ENCODE data around the gene SPPL2B. TPM values are rescaled to one million over a fixed set of nuclear protein-coding genes. Genes with fewer than 3 reads are reported as not detected.
"Not testable (repeated sequence)": the region's sequence is repeated elsewhere in the genome, so short reads cannot be mapped to it uniquely, and the experiment has no call there.

The SPPL2B gene, protein sequence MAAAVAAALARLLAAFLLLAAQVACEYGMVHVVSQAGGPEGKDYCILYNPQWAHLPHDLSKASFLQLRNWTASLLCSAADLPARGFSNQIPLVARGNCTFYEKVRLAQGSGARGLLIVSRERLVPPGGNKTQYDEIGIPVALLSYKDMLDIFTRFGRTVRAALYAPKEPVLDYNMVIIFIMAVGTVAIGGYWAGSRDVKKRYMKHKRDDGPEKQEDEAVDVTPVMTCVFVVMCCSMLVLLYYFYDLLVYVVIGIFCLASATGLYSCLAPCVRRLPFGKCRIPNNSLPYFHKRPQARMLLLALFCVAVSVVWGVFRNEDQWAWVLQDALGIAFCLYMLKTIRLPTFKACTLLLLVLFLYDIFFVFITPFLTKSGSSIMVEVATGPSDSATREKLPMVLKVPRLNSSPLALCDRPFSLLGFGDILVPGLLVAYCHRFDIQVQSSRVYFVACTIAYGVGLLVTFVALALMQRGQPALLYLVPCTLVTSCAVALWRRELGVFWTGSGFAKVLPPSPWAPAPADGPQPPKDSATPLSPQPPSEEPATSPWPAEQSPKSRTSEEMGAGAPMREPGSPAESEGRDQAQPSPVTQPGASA
- total RNA-seq = 81.9 and 88.7 TPM in 2 replicates

DNA sequence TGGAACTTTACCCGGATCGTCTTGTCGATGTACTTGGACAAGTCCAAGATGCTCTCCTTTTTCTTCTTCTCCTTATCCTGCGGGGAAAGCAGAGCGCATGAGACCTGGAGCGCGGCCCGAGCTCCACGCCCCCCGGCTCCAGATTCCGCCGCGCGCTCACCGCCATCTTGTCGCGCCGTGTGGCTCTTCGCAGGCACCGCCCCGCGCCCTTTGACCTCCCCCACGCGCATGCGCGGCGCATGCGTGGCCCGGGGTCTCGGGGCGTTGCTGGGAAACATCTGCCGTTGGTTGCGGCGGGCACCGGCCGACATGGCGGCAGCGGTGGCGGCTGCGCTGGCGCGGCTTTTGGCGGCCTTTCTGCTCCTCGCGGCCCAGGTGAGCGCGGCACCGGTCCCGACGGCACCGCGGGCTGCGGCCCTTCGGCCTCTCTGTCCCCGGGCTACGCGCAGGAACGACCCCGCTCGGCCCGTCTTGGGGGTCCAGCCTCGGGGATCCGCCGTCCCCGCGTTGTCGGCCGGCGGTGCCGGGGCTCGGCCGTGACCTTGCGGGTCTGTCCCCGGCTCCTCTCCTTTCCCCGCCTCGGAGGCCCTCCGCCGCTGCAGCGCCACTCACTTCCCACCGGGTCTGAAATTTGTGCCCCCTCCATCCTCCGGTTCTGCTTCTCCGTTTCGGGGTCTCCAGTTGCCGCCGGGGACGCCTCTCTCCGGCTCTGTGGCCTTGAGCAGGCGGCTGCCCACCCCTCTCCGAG lies at the start of gene SPPL2B, which contains the start of gene LSM7:
Gene SPPL2B, plus strand, starts transcription at position 284 of the 748 bp plus-strand sequence. Its CDS starts 26 bp downstream, at position 310.
Gene LSM7, minus strand, starts transcription at position 186 of the 748 bp plus-strand sequence. Its CDS starts 20 bp downstream, at position 166.
- intact Hi-C loops (cut with micrococcal nuclease) = loop anchor here (1.0 to 5.0 kb wide), 2 partner anchors 56 to 177 kb away; partner anchors contain the start of gene AP3D1

DNA sequence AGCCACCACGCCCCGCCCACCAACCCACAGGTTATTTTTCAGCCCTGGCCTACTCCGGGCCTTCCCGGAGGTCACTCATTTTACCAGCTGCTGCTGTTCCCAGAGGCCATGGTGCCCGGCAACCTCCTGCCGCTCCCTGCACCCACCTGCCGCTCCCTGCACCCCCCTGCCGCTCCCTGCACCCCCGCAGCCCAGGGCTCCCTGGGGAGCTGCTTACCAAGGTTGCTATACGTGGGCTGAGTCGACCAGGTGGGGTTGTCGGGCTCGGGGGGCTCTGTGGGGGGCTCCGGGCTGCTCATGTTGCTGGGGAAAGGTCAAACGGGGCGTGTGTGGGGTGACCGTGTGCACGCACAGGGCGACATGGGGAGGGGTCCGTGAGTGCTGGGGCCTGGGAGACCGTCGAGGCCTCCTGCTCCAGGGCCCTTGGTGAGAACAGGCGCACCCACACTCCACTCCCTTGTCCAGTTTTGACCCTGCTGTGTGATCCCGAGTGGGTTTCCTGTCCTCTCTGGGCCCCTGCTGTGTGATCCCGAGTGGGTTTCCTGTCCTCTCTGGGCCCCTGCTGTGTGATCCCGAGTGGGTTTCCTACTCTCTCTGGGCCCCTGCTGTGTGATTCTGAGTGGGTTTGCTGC lies 47.7 kb upstream of the SPPL2B start:
- intact Hi-C loops (cut with micrococcal nuclease) = no loop called here

DNA sequence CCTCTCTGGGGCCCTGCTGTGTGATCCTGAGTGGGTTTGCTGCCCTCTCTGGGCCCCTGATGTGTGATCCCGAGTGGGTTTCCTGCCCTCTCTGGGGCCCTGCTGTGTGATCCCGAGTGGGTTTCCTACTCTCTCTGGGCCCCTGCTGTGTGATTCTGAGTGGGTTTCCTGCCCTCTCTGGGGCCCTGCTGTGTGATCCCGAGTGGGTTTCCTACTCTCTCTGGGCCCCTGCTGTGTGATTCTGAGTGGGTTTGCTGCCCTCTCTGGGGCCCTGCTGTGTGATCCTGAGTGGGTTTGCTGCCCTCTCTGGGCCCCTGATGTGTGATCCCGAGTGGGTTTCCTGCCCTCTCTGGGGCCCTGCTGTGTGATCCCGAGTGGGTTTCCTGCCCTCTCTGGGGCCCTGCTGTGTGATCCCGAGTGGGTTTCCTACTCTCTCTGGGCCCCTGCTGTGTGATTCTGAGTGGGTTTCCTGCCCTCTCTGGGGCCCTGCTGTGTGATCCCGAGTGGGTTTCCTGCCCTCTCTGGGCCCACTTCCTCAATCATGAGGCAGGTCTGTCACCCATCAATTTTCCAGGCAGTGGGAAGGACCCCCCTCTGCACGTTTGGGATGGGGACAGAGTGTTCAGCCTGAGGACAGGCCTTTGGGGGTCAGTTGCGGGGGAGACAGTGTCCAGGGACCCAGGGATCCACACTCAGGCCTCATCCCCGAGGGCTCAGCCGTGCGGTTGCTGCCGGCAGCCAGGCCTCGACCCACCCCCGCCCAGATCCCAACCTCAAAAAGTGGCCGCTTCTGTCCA lies 47.0 kb upstream of the SPPL2B start:
- intact Hi-C loops (cut with micrococcal nuclease) = not testable (repeated sequence)

DNA sequence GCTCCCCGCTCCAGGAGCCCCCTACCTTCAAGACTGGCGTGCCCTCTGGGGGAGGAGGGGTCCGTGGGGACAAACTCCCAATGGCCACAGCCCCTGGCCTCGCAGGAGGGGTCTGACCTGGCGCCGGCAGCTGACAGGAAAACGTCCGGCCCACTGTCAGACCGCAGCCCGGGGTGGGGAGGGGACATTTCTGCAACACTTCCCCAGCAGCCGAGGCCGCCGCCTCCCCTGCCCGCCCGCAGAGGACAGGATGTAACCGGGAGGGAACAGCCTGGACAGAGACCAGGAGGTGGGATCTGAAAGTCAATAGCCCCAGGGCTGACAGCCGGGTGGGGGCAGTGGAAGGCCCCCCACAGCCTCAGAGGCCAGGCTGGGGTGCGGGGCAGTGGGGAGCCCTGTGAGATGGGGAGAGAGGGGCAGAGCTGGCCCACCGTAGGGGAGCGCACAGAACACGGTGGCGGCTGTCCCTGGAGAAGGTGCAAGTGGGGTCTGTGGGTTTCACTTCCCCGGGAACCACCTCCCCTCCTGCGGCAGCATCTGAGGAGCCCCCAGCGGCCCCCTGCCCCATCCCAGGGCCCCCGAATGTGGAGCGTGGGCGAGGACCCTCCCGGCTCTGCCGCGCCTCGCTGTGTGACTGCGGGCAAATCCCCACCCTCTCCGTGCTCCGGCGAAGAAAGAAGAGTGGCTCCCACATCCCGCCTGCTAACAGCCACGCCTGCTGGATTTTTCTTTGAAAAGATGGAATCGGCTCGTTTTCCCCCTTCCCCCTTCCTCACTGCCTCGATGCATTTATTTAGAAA lies 46.2 kb upstream of the SPPL2B start, which contains the start of gene PEAK3:
Gene PEAK3, minus strand, starts transcription at position 114 of the 800 bp plus-strand sequence. CDS start 1,244 bp downstream, outside the sequence.
- intact Hi-C loops (cut with micrococcal nuclease) = no loop called here

DNA sequence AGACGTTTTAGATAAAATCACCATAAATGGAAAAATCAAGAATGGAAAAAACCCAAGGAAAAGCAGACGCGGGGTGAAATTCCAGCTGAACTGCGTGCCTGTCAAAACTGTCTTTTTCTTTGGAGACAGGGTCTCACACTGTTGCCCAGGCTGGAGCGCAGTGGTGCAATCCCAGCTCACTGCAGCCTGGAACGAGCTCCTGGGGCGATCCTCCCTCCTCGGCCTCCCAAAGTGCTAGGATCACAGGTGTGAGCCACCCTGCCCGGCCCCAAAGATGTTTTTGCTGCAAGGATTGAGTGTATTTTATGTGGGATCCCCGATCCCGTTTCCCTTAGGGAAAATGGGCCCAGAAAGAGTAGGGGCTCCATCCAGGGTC lies 45.6 kb upstream of the SPPL2B start:
- intact Hi-C loops (cut with micrococcal nuclease) = no loop called here

DNA sequence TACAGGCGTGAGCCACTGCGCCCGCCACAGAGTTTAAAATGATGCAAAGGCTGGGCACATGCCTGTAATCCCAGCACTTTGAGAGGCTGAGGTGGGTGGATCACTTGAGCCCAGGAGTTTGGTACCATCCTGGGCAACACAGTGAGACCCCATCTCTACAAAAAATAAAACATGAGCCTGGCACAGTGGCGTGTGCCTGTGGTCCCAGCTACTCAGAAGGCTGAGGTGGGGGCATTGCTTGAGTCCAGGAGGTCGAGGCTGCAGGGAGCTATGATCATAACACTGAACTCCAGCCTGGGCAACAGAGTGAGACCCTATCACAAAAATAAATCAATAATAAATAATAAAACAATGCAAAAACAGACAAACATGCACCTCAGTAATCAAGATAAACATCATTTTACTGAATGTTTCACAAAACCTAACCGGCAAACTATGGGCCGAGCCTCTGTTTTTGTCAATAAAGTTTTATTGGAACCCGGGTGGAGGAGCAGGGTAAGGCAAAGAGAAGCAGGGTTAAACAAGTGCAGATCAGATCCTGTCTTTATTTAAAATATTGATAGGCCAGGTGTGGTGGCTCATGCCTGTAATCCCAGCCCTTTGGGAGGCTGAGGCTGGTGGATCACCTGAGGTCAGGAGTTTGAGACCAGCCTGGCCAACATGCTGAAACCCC lies 44.5 kb upstream of the SPPL2B start:
- intact Hi-C loops (cut with micrococcal nuclease) = no loop called here

DNA sequence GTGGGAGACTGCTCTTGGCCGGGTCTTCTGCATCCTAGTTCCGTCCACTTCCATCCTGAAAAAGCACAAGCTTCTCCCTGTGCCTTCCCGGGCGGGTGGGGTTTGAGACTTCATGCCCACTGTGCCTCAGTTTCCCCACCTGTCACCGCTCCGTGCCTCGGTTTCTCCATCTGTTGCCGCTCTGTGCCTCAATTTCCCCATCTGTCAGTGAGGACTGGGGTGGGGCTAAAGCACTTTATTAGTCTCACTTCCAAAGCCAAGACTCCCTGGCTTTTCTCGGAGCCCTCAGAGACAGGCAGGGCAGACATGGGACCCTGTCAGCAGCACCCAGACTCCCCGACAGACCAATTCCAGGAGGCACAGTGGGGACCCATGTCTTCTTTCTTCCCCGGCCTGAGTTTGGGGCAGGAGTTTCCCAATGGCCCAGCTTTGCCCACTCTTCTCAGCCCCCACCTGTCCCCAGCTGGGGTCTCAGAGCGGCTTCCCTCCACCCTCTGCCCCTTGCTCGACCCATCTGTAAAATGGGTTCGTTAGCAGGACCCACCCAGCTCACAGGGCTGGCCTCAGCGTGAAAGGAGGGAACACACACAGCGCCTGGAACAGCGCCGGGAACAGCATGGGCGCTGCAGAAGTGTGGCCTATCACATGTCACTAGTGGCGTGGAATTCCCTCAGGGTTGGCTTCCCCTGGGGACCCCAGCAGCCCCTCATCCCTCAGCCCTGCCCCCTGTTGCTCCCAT lies 41.9 kb upstream of the SPPL2B start:
- intact Hi-C loops (cut with micrococcal nuclease) = no loop called here

DNA sequence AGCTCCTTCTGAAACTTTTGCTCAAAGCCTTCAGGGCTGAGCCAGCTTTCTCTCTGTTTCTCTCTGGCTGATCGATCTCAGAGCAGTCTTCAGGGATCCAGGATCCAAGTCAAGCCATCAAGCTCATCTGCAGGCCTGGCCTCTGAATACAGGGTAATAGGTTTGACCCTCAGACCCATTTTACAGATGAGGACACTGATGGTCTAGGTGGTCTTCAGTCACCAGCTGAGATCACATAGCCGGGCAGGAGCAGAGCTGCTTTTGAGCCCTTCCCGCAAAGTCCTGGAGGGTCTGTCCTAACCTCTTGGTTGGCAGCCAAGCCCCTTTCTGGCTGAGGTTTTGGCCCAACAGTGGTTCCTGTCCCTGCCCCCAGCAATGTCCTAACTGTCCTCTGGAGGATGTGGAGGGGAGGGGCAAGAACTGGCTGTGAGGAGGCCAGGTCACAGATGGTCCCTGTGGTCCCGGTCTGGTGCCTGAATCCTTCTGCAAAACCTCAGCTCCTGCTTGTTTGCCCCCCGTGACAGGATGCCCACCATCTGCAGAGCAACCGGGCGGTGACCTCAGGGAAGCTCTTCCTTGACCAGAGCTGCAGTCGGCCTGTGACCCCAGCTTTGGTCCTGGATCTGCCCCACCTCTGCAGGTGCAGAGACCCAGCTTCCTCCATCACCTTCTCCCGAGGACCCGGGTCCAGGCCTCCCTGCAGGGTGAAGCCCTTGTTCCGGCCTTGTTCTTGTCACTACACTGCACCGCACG lies 40.7 kb upstream of the SPPL2B start:
- intact Hi-C loops (cut with micrococcal nuclease) = no loop called here

DNA sequence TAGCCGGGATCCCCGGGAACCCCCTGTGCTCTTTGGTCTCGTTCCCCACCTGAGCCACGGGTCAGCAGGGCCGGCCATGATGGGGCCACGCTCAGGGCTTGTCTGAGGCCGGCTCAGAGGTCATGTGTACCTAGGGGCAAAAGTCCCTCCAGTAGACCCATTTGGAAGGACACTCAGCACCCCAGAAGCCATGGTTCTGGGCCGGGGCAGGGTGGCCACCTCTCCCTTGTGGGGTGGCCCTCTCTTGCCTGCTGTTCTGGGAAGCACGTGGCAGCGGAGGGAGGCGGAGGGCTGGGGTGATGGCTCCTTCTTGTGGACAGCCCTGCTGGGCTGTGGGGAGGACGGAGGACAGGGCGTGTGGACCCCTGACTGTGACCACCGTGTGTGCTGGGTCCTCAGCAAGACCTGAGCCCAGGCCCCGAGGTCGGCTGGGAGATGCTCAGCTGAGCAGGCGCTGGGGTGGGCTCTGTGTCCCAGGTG lies 40.1 kb upstream of the SPPL2B start:
- intact Hi-C loops (cut with micrococcal nuclease) = no loop called here

DNA sequence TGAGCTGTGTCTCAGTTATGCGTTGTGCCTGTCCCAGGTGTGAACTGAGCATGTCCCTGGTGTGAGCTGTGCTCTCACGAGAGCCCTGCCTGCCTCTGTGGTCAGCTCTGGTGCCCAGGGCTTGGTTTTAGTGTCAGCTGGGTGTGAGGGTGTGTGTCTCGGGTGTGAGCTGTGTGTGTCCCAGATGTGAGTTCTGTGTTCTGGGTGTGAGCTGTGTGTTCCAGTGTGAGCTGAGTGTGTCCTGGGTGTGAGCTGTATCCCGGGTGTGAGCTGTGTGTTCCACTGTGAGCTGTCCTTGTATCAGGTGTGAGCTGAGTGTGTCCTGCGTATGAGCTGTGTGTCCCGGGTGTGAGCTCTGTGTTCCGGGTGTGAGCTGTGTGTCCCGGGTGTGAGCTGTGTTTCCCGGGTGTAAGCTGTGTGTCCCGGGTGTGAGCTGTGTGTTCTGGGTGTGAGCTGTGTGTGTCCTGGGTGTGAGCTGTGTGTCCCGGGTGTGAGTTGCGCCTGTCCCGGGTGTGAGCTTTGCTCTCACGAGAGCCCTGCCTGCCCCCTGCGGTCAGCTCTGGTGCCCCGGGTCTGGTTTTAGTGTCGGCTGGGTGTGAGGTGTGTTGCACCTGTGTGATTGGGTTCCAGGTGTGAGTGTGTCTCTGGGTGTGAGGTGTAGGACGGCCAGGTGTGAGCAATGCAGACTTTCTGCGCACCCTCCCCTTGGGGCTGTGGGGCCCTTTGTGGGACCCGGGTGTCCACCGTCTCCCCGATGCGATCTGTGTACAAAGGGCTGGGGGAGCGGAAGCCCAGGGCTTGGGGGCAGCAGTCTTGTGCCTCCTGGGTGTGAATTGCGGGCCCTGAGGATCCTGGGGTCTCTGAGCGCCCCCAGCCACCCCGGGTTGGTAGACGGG lies 39.4 kb upstream of the SPPL2B start:
- intact Hi-C loops (cut with micrococcal nuclease) = loop anchor here (1.0 kb wide), 1 partner anchor 38 kb away; no protein-coding TSS in a partner anchor

DNA sequence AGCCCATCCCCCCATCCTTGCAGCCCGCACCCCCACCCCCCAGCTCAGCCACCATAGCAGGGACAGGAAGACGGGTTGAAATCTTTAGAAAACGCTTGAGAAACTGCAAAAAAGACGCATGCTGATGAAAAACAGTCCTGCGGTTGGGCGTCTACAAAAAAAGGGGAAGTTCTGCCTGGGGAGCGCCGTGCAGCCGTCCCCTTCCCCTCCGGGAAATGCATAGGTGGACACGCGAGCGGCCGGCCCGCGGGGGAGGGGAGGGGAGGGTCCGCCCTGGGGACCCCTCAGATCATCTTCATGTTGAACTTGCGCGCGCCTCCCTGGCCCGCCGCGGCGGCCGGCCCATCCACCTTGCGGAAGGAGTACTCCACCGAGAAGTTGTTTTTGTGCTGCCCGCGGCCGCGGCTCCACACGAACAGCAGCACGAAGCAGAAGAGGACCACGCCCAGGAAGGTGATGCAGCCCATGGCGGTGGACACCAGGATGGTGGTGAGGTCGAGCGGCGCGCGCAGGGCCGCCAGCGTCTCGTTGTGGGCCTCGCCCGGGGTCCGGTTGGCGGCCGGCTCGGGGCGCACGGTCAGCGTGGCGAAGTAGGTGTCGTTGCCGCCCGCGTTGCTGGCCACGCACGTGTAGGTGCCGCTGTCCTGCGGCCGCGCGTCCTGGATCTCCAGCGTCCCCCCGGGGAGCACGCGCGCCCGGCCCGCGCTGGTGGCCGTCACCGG lies 38.6 kb upstream of the SPPL2B start:
- intact Hi-C loops (cut with micrococcal nuclease) = loop anchor here (1.0 kb wide), 1 partner anchor 37 kb away; no protein-coding TSS in a partner anchor

DNA sequence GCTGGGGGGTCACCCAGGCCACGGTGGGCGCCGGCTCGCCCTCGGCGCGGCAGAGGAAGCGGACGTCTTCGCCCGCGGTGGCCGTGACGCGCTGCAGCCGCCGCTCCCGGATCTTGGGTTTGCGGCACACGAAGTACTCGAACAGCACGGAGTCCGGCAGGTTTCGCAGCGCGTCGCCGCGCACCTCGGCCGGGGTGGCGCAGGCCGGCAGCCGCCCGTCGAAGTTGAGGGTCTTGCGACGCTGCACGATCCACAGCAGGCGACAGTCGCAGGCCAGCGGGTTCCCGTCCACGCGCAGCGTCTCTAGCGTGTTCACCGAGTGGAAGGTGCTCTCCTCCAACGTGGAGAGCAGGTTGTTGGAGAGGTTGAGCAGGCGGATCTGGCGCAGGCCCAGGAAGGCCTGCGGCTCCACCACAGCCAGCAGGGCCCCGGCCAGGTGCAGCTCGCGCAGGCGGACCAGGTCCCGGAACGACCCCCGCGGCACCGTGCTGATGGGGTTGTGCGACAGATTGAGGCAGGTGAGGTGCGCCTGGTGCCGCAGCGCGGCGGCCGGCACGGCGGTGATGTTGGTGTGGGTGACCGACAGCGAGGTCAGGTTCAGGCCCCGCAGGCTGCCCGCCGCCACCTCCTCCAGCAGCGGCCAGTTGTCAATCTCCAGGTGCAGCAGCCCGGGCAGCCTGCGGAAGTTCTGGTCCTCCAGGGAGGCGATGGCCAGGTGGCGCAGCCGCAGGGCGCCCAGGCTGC lies 37.9 kb upstream of the SPPL2B start:
- intact Hi-C loops (cut with micrococcal nuclease) = no loop called here

DNA sequence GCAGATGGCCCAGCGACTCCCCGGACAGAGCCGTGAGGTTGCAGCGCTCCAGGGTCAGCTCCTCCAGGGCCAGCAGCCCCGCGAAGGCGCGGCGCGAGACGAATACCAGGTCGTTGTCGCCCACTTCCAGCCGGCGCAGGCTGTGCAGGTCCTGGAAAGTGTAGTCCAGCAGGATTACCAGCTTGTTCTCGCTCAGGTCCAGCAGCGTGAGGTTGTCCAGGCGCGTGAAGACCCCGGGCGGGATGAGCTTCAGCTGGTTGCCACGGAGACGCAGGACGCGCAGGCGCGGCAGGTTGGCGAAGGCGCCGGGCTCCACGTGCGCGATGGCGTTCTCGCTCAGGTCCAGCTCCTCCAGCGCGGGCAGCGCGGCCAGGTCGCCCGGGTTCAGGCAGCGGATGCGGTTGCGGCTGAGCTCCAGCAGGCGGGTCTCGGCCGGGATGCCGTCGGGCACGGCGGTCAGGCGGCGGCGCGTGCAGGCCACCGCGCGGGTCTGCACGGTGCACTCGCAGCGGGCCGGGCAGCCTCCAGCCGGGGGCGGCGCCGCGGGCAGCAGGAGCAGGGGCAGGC lies 37.2 kb upstream of the SPPL2B start:
- intact Hi-C loops (cut with micrococcal nuclease) = no loop called here

DNA sequence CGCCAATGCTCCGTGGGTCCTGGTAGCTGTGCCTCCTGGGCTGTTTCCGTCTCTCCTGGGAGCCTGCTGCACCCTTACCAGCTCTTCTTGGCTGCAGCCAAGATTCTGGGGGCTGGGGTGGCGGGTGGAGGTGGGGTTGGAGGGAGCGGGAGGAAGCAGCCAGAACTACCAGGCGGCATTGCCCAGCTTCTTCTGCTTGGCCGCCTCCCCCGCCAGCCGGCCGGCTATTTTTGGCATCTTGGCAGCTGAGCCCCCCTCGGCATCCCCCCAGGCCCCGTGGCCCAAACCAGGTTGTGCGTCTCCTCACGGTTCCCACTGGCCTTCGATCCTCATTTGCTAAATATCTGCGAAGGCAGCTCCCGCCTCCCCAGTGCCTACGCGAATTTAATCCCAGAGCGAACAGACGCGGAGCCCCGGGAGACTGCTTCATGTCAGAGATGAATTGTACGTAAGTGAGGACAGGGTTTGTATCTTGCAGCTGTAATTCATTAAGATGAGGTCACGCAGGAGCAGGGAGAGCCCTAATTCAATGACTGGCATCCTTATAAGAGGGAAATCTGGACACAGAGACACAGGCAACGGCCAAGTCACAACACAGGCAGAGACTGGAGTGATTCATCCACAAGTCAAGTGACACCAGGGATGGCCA lies 33.7 kb upstream of the SPPL2B start:
- intact Hi-C loops (cut with micrococcal nuclease) = no loop called here

Measured in T-helper 1 cell treated with Interleukin-12 subunit alpha and Interleukin-12 subunit beta and Interleukin-4 antibody, amounts not matched to agents 30 ng/mL and 1 ng/mL, for 36 hours (primary cell).